Erythroblast (primary cell): ENCODE results near the gene MNX1.

Source experiments
- DNase-seq, 2 experiments: peaks; one replicate each; lab custom pipeline; 2025; lab: John Stamatoyannopoulos, UW
- GATA1 ChIP-seq: IDR thresholded peaks from 2 replicates; pipeline ENCODE4 v1.6.1; 2011; ENCODE audit warnings: low read depth, mild to moderate bottlenecking, control low read depth, low read length, moderate library complexity
- POLR2A ChIP-seq: IDR thresholded peaks from 2 replicates; pipeline ENCODE4 v1.6.1; 2011; ENCODE audit warnings: mild to moderate bottlenecking, low read length

The MNX1 gene

DNA sequence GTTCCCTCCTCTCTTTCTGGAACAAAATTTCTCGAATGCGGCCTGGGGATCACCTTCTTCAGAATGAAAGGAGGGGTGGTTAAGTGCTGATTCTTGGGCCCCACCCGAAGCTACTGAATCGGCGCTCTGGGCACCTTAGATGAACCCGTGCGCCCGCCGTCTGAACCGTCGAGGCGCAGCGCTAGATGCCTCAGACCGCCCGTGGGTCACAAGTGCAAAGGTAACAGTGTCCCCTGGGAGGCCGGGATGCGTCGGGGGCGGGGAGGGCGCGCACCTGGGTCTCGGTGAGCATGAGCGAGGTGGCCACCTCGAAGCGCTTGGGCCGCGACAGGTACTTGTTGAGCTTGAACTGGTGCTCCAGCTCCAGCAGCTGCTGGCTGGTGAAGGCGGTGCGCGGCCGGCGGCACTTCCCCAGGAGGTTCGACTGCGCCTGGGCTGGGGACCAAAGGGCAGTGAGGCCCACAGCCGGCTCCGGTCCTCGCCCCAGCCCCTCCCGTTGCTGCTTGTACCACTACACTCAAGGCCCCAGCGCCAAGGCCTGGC lies 4.2 kb downstream of the MNX1 start:
- no peak for TF ChIP-seq POLR2A
- no peak for TF ChIP-seq GATA1
- no peak for DNase-seq

DNA sequence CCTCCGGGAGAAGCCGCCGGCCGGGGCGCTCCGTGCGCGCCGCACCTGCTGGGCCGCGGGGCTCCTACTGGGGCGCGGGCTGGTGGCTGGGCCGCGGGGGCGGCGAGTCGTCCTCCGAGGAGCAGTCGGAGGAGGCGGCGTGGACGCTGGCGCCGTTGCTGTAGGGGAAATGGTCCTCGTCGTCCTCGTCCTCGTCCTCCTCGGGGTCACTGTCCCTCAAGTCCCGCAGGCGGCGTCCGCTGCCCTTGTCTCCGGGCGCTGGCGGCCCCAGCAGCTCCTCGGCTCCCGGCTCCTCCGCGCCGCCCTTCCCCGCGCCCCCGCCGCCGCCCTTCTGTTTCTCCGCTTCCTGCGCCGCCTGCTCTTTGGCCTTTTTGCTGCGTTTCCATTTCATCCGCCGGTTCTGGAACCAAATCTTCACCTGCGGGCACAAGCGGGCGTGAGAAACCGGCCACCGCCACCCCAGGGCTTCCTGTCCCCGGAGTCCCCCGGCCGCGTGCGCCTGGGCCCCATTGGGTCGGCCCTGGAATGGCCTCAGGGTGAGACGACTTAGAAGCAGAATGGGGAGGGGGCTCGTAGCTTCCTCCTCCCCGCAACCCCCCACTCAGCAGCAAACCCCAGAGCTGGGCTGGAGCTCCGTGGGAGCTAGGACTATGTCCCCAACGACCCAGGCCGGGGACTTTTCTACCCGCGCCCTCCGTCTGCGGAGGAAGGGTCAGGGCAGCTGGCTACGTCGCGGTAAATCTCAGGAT lies 4.8 kb downstream of the MNX1 start:
- no peak for DNase-seq
- TF ChIP-seq POLR2A, result no peak
- no peak for TF ChIP-seq GATA1

GRCh38 chr7:157004521-157005455 lies 5.7 kb downstream of the MNX1 start:
- TF ChIP-seq GATA1 (no peak), POLR2A (no peak)
- no peak for DNase-seq

DNA sequence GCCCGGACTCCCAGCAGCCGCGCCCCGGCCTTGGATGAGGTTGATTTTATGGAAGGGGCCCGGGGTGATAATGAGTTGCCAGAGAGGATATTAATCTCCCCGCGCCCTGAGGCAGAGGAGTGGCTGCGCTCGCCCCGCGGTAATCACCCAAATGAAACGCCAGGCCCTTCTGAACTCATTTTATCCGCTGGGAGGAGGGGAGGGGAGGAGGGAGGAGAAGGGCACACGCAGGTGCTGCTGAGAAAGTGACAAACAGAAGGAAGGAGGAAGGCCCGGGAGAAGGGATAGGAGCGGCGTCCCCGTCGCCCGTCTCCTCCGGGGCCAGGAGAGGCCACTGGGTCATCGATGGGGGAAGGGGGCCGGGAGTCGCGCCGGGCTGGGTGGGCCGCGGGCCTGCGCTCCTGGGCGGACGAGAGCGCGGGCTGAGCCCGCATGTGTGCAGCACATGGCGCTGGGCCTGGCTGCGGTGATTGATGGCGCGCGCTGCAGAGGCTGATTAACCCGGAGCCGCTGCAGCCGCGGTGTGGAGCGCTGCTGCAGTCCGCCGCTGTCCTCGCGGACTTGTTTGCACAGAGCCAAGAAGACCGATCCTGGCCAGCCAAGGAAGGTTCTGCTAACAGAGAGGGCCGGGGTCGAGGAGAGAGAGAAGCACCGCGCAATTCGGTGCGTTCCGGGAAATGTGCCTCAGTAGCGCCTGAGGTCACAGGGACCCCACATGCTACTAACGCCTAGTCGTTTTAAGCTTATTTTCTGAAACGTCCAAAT lies 6.5 kb downstream of the MNX1 start:
- TF ChIP-seq POLR2A (no peak), GATA1 (no peak)
- DNase-seq, result peak; percentile 16 to 26

DNA sequence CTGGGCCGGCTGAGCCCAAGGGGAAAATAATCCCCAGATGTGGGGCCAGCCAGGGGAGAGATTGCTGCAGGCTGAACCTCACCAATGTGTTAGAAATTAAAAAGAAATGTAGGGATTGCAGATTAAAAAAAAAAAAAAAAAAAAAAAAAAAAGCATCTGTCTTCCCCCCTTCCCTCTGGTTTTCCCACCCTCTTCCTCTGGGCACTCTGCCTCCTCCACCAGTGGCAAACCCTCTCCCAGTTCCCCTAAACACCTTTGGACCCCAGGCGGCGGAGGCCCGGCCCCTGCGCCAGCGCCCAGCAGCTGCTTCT lies 7.1 kb downstream of the MNX1 start:
- TF ChIP-seq GATA1 (no peak), POLR2A (no peak)
- no peak for DNase-seq

DNA sequence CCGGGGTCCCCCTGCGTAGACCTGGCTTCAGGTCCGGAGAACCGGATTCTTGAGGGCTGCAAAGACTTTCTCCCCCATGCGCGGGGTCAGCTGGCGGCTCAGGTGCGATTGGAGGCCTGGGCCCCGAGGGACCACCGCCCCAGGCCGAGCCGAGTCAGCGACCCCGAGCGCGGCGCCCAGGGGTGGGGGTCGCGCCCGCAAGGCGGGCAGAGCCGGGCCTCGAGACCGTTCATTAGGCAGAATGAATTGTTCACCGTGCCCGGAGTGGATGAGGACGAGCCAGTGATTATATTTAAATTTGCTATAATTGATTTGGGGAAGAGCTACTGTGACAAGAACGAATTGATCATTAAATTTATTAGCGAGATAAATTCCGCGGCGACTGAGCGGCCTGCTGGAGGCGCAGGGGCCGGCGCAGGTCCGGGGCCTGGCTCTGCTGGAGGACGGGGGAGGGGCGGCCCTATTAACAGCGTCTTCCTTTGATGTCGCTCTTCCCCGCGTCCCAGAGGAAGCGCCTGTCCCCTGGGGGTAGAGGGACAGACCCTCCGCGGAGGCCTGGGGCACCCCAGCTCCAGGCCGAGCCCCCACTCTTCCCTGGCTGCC lies 7.5 kb downstream of the MNX1 start:
- no peak for DNase-seq
- TF ChIP-seq POLR2A (no peak), GATA1 (no peak)

DNA sequence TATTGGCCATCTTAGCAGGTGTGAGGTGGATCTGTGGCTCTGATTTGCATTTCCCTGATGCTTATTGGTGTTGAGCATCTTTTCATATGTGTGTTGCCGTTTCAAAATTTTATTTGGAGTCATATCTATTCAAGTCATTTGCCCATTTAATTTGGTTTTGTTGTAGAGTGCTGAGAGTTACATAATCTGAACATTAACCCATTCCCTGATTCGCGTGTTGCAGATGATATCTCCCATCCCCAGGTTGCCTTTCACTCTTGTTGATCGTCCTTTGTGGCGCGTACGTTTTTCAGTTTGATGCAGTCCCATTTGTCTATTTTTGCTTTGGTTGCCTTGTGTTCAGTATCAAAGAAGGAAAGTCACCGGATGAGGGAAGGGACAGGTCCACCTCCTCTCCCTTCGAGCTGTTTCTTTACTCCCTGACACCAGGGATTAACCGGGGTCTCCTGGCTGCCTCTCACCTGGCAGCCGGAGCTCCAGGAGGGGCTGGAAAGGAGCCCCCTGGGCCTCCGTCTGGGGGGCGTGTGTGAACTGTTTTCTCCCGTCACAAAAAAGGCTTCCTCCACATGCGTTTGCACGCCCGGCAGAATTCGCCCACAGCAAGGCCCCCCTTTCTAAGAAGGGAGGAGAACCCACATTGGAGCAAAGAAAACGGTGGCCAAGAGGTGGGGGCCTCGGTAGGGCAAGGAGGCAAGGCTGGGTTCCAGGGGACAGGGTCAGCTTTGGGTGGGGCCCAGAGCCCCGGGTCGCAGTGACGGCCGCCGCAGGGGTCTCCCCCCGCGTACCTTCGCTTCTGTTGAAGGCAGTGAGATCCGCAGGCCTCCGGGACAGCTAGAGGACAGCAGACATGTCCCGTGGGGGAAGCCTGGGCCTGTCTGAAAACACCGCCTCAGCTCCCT lies 8.3 kb downstream of the MNX1 start:
- DNase-seq, result no peak
- no peak for TF ChIP-seq POLR2A
- no peak for TF ChIP-seq GATA1

- TF ChIP-seq POLR2A (no peak), GATA1 (no peak)
- no peak for DNase-seq
Observed at GRCh38 chr7:157000741-157001653, 9.5 kb downstream of the MNX1 start.

- DNase-seq, result no peak
- TF ChIP-seq POLR2A (no peak), GATA1 (no peak)
Observed at GRCh38 chr7:156999958-157000726, 10.3 kb downstream of the MNX1 start.

GRCh38 chr7:156998988-156999957 lies 11.2 kb downstream of the MNX1 start:
- DNase-seq, result no peak
- TF ChIP-seq POLR2A (no peak), GATA1 (no peak)
